NCI-H82 treated with DMSO at 0.1 percent for 48 hours (cell line): Measurements from ENCODE around the gene OR56B1.
"Not testable (repeated sequence)": the region's sequence is repeated elsewhere in the genome, so short reads cannot be mapped to it uniquely, and the experiment has no call there.

Source experiments
- DNase-seq: peaks from one replicate; lab custom pipeline; 2025; ENCODE audit not compliant: unreplicated experiment; lab: John Stamatoyannopoulos, UW

The OR56B1 gene, protein sequence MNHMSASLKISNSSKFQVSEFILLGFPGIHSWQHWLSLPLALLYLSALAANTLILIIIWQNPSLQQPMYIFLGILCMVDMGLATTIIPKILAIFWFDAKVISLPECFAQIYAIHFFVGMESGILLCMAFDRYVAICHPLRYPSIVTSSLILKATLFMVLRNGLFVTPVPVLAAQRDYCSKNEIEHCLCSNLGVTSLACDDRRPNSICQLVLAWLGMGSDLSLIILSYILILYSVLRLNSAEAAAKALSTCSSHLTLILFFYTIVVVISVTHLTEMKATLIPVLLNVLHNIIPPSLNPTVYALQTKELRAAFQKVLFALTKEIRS

DNA sequence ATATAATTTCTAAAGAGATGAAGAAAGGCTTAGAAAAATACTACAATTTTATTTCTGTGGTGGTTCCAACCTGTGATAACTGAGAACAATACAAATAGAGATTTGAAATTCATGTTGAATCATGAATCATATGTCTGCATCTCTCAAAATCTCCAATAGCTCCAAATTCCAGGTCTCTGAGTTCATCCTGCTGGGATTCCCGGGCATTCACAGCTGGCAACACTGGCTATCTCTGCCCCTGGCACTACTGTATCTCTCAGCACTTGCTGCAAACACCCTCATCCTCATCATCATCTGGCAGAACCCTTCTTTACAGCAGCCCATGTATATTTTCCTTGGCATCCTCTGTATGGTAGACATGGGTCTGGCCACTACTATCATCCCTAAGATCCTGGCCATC, at the start of gene OR56B1:
TSS of gene OR56B1 (plus strand) at position 53 of the 400 bp plus-strand sequence. CDS start at position 122, 69 bp downstream.
- no peak for DNase-seq

- DNase-seq: no peak
Observed at GRCh38 chr11:5688482-5688881, 47.8 kb upstream of the OR56B1 start.

DNA sequence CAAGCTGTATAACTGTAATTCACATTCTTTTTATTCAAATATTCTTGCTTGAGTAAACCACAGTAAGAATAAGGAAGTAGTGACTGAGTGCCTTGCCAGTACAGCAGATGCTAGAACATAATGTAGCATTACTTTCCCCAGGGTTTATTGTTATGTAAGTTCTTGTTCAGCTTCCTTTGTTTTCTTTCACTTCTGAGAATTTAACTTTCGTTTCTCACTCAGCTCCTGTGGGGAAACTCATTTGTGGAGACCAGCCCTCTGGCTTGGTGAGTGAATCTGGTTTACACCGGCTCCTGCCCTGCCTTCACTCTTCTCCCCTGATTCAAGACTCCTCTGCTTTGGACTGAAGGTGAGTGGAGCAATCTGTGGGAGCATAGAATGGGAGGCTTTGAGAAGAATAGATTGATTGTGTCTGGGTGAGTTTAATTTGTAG, 46.7 kb upstream of the OR56B1 start, which contains the start of gene TRIM22:
TSS of gene TRIM22 (plus strand) at position 240 of the 433 bp plus-strand sequence. CDS start 6,443 bp downstream, outside the sequence.
- DNase-seq: no peak

GRCh38 chr11:5690216-5690615, 46.0 kb upstream of the OR56B1 start:
- no peak for DNase-seq

DNA sequence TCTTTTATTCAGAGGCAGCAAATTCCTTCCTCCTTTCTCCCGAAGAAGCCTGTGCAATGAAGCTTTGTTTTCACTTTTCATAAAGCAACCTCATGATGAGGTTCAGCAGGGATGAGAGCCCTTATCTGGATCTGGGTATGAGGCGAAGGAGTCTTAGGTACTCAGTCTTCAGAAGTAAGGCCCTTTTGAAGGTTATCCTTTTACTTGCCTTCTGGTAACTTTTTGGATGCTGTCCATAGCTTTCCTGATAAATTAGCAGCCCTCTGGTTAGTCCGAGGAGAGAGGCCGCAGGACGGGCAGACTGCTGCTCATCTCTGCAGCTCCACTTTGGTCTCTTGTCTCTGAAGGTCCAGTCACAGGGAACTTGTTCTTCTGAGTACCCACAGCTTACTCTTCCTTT, 45.5 kb upstream of the OR56B1 start:
- no peak for DNase-seq

DNA sequence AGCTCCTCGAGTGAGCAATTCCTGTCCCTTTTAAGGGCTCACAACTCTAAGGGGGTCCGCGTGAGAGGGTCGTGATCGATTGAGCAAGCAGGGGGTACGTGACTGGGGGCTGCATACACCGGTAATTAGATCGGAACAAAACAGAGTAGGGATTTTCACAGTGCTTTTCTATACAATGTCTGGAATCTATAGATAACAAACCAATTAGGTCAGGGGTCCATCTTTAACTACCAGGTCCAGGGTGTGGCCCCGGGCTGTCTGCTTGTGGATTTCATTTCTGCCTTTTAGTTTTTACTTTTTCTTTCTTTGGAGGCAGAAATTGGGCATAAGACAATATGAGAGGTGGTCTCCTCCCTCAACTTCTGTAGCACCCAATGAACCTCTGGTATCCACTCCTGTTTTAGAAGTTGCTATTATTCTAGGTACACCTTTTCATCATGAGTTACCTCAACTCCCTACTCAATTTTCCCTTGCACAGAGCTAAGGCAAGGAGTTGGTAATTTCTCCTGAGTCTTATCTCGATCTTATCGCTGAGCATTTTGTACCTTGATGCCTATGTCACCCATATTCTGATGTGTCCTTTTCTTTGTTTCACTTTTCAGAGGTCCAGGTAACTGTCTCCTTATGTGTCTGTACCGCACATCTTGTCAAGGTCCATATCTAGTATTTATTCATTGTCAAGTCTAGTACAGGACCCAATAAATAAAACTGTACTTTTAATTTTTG, 44.8 kb upstream of the OR56B1 start:
- not testable (repeated sequence) for DNase-seq

DNA sequence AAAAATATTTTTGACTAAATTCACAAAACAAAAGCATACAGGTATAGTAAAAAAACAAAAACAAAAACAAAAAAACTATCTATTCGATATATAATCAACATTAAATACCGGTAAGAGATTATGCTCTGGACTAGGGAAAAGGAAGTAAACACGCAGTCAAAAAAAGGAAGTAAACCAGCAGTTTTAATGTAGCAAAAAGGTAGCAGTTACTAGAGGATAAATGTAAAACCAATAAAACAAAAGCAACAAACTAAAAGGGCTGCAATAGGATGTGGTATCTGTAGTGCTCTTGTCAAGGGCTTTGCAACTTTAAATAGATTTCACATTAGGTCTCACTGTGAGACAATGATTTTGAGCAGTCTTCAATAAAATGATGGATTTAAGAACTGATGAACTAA, 44.3 kb upstream of the OR56B1 start:
- no peak for DNase-seq

GRCh38 chr11:5694642-5695041, 41.6 kb upstream of the OR56B1 start:
- DNase-seq: no peak

DNA sequence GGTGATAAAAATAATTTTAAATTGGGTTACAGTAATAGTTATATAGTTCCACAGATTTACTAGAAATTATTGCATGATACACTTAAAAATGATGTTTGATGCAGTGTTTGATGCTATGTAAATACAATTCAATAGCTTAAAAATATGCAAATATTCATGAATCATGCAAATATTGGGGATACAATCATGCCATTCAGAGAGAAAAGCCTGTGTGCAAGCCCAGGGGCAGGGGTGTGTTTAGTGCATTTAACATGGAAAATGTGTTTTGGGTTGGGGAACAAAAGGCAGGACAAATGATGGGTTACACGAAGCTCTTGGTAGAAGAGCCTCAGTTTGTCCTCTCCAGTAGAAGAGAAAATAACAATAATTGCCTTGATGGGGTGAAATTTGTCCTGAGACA, 40.7 kb upstream of the OR56B1 start:
- no peak for DNase-seq

- no peak for DNase-seq
Observed at GRCh38 chr11:5696210-5696609, 40.0 kb upstream of the OR56B1 start.

GRCh38 chr11:5698281-5698680, 38.0 kb upstream of the OR56B1 start:
- DNase-seq: no peak

GRCh38 chr11:5700421-5701054, 35.7 kb upstream of the OR56B1 start:
- DNase-seq: no peak

GRCh38 chr11:5701055-5701577, 35.1 kb upstream of the OR56B1 start:
- DNase-seq: no peak

DNA sequence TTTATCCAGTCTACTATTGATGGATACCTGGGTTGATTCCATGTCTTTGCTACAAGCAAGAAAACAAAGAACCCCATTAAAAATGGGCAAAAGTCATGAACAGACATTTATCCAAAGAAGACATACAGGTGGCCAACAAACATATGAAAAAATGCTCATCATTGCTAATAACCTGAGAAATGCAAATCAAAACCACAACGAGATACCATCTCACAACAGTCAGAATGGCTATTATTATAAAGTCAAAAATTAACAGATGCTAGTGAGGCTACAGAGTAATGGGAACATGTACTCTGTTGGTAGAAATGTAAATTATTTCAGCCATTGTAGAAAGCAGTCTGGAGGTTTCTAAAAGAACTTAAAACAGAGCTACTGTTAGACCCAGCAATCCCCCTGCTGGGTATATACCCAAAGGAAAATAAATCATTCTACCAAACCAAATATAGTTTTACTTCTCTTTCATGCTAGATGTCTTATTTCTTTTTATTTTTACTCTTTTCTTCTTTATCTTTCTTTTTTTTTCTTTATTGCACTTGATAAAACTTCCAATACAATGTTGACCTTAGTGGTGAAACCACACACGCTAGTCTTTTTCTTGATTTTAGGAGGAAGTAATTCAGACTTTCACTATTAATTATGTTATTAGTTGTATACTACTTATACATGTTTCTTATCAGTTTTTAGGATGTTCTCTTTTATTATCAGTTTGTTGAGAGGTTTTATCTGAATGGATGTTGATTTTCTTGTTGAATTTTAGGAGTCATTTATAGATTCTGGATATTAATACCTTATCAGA, 32.3 kb upstream of the OR56B1 start:
- DNase-seq: no peak

DNA sequence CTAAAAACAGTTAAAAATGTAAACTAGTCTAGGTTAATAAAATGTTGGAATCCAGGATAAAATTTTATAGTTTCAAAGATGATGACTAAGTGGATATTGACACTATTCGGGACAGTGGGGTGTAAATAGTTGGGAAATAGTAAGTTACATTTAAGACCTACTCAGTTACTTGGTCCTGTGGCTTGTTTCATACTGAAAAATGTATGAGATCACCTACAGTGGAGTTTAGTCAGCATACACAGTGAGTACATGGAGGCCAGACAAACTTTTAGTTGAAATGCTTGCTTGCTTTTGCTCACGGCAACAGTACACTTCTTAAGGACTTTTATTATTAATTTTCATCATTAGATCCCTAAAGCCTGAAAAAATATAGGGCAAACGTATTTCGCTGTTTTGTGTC, 30.6 kb upstream of the OR56B1 start:
- DNase-seq: no peak

- no peak for DNase-seq
Observed at GRCh38 chr11:5712507-5712906, 23.7 kb upstream of the OR56B1 start.

DNA sequence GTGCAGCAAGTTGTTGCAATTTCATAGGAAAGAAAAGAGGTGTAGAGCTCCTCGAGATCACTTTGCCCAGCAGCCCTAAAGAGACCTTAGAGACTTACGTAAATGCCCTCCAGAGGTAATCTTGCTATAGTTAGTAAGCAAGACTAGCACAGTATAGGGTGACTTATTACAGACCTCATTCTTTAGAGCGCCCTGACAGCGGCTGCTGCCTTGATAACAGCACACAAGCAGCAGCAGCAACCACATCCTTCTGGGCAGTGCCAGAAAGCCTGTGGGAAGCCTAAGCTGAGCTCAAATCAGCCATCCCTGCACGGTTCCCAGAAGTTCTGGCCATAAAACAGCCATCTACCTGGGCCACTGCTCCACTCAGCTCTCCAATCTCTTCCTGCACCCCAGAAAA, 22.6 kb upstream of the OR56B1 start:
- DNase-seq: no peak

DNA sequence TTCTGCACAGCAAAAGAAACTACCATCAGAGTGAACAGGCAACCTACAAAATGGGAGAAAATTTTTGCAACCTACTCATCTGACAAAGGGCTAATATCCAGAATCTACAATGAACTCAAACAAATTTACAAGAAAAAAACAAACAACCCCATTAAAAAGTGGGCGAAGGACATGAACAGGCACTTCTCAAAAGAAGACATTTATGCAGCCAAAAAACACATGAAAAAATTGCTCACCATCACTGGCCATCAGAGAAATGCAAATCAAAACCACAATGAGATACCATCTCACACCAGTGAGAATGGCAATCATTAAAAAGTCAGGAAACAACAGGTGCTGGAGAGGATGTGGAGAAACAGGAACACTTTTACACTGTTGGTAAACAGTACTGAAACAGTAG, 19.7 kb upstream of the OR56B1 start:
- not testable (repeated sequence) for DNase-seq

DNA sequence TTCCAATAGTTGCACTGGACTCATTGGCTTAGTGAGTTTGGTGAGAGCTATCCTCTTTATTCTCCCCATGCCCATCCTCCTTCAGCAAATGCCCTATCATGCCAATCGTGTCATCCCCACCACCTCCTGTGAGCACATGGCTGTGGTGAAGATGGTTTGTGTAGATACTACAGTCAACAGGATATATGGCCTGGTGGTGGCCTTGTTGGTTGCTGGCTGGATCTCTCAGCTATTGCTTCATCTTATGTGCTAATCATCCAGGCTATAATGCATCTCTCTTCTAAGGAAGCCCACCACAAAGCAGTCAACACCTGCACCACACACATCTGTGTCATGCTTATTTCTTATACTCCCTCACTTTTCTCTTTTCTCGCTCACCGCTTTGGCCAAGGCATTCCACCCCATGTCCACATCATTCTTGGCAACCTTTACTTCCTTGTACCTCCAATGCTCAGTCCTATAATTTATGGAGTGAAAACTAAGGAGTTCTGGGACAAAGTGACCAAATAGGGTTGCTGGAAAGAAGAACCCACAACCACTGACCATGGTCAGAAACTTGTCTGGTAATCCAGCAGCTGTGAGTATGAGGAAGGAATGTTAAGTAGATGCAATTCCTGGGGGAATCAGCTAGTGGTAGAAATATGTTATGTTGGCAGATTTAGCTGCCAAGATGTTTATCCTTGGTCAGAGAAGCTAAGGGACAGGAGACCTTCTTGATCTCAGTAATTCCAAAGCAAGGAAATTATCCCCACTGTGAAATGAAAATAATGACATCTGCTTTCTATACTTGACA, 16.3 kb upstream of the OR56B1 start:
- no peak for DNase-seq

DNA sequence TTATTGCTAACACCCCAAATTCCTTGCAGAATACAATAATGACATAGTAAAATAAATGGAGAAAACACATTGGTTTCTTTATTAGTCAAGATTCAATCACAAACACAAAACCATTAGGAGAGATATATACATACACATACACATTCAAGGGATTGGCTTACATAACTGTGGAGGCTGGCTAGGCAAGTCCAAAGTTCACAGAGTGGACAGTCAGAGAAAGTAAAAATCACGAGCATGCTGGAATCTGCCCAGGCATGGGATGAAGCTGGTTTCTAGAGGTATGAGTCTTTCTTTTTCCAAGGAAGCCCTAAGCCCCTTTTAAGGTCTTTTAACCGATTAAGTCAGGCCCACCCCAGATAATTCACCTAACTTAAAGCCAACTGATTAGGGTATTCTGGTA, 13.6 kb upstream of the OR56B1 start:
- no peak for DNase-seq
